NCI-H226 (cell line): ENCODE data around the gene OR6V1.
"Not testable (repeated sequence)": the region's sequence is repeated elsewhere in the genome, so short reads cannot be mapped to it uniquely, and the experiment has no call there.

Experiments used
- DNase-seq: peaks from one replicate; pipeline ENCODE4 v3.0.0-alpha.2; 2015

The OR6V1 gene

GRCh38 chr7:143043391-143043790 lies 8.8 kb upstream of the OR6V1 start:
- DNase-seq: no peak

GRCh38 chr7:143046426-143046851 lies 5.7 kb upstream of the OR6V1 start:
- DNase-seq: no peak

GRCh38 chr7:143047326-143047725 lies 4.8 kb upstream of the OR6V1 start:
- no peak for DNase-seq

GRCh38 chr7:143048827-143049226 lies 3.3 kb upstream of the OR6V1 start:
- DNase-seq: no peak

- DNase-seq: no peak
Measured at GRCh38 chr7:143049362-143049761, 2.8 kb upstream of the OR6V1 start.

GRCh38 chr7:143050931-143051330 lies 1.2 kb upstream of the OR6V1 start:
- no peak for DNase-seq

- DNase-seq: no peak
Measured at GRCh38 chr7:143054621-143055020, 2.5 kb downstream of the OR6V1 start.

GRCh38 chr7:143055754-143056153 lies 3.6 kb downstream of the OR6V1 start:
- no peak for DNase-seq

GRCh38 chr7:143063741-143064140 lies 11.6 kb downstream of the OR6V1 start:
- DNase-seq: no peak

- no peak for DNase-seq
Measured at GRCh38 chr7:143068446-143068845, 16.3 kb downstream of the OR6V1 start.

- DNase-seq: no peak
Measured at GRCh38 chr7:143069912-143070500, 17.9 kb downstream of the OR6V1 start.

GRCh38 chr7:143073556-143073955 lies 21.4 kb downstream of the OR6V1 start:
- no peak for DNase-seq

- DNase-seq: no peak
Measured at GRCh38 chr7:143074141-143074540, 22.0 kb downstream of the OR6V1 start.

GRCh38 chr7:143085109-143085508 lies 33.0 kb downstream of the OR6V1 start:
- DNase-seq: no peak

GRCh38 chr7:143085610-143086009 lies 33.5 kb downstream of the OR6V1 start:
- DNase-seq: not testable (repeated sequence)

GRCh38 chr7:143088549-143089231 lies 36.5 kb downstream of the OR6V1 start:
- not testable (repeated sequence) for DNase-seq

GRCh38 chr7:143096146-143096545 lies 44.0 kb downstream of the OR6V1 start:
- no peak for DNase-seq

- DNase-seq: not testable (repeated sequence)
Measured at GRCh38 chr7:143099579-143099978, 47.4 kb downstream of the OR6V1 start.
